Measurements from ENCODE around the gene KRT7.
A peak's percentile ranks its signal among the peaks of the same experiment; 100 is the strongest.
"Not testable (repeated sequence)": the region's sequence is repeated elsewhere in the genome, so short reads cannot be mapped to it uniquely, and the experiment has no call there.

KRT7 gene

GRCh38 chr12:52229836-52230343 is 3.2 kb upstream of the KRT7 start:
- no peak for DNase-seq (ENCODE audit: low spot score)

GRCh38 chr12:52230364-52231281 is 2.4 kb upstream of the KRT7 start:
- peak; percentile 41 for DNase-seq (ENCODE audit: low spot score)

- DNase-seq (ENCODE audit: low spot score): no peak
Observed at GRCh38 chr12:52231305-52232202, 1.5 kb upstream of the KRT7 start.

- no peak for DNase-seq (ENCODE audit: low spot score)
Observed at GRCh38 chr12:52232203-52232673, 805 bp upstream of the KRT7 start.

- DNase-seq (ENCODE audit: low spot score): no peak
Observed at GRCh38 chr12:52233462-52234207, 592 bp downstream of the KRT7 start.

GRCh38 chr12:52234223-52234810 is 1.3 kb downstream of the KRT7 start:
- no peak for DNase-seq (ENCODE audit: low spot score)

- DNase-seq (ENCODE audit: low spot score): no peak
Observed at GRCh38 chr12:52235001-52235764, 2.1 kb downstream of the KRT7 start.

GRCh38 chr12:52235822-52236361 is 2.8 kb downstream of the KRT7 start:
- peak; percentile 79 for DNase-seq (ENCODE audit: low spot score)

GRCh38 chr12:52236386-52237050 is 3.5 kb downstream of the KRT7 start:
- no peak for DNase-seq (ENCODE audit: low spot score)

GRCh38 chr12:52238207-52238840 is 5.3 kb downstream of the KRT7 start:
- no peak for DNase-seq (ENCODE audit: low spot score)

- no peak for DNase-seq (ENCODE audit: low spot score)
Observed at GRCh38 chr12:52238916-52239646, 6.0 kb downstream of the KRT7 start.

- no peak for DNase-seq (ENCODE audit: low spot score)
Observed at GRCh38 chr12:52239767-52240166, 6.7 kb downstream of the KRT7 start.

GRCh38 chr12:52240247-52240646 is 7.2 kb downstream of the KRT7 start:
- not testable (repeated sequence) for DNase-seq (ENCODE audit: low spot score)

- DNase-seq (ENCODE audit: low spot score): no peak
Observed at GRCh38 chr12:52241205-52241842, 8.3 kb downstream of the KRT7 start.

- no peak for DNase-seq (ENCODE audit: low spot score)
Observed at GRCh38 chr12:52242442-52243258, 9.6 kb downstream of the KRT7 start.

GRCh38 chr12:52243259-52243855 is 10.3 kb downstream of the KRT7 start:
- no peak for DNase-seq (ENCODE audit: low spot score)
